HG03175 (cell line): ENCODE measurements around the gene CCDC18.
"Not testable (repeated sequence)": the region's sequence is repeated elsewhere in the genome, so short reads cannot be mapped to it uniquely, and the experiment has no call there.

Experiments
- ATAC-seq: cut with Tn5 transposase; IDR thresholded peaks from one replicate; pipeline ENCODE4 v1.9.1; 2021; ENCODE audit warnings: mild to moderate bottlenecking, moderate library complexity; ENCODE audit not compliant: unreplicated experiment

The CCDC18 gene

DNA sequence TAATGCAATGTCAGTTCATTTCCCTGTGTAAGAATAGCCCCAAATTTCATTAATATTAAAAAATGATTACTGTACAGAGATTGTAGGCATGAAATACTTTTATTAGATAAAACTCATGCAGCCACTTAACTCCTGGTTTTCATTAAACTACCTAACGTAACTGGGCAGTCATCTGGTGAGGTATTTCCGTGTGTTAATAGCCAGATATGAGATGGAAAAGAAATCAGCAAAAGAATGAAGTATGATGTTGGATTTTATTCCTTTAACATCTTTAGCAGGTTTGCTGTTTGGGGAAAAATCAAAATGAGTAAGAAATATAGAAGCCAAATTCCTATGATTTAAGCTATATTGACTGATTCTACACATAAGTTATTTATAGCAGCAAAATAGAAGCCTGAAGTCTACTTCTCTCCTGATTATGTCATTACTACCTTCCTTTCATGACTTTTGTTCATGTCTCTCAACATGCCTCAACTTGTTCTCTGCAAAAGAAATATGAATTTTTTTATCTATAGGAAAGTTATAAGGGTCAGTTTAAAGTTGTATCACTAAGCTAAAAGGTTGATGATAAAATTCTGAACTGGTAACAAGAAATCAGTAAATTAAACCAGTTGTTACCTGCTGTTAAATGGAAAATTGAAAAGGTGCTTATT lies 42.6 kb downstream of the CCDC18 start:
- no peak for ATAC-seq

DNA sequence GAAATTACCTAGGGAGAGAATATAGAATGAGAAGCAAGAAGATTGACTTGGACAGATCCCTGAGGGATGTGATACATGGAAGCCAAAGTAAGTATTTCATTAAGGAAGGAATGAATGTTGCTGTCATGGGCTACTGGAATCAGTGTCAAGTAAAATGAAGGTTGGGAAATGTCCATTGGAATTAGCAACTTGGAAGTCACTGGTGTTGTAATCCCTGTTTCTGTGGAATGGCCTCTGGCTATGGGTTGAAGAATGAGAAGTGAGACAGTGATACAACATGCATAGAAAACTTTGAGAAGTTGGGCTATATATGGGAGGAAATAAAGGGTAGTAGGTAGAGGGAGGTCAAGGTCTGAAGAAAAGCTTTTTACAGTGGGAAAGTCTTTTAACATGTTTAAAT lies 54.7 kb downstream of the CCDC18 start:
- no peak for ATAC-seq

DNA sequence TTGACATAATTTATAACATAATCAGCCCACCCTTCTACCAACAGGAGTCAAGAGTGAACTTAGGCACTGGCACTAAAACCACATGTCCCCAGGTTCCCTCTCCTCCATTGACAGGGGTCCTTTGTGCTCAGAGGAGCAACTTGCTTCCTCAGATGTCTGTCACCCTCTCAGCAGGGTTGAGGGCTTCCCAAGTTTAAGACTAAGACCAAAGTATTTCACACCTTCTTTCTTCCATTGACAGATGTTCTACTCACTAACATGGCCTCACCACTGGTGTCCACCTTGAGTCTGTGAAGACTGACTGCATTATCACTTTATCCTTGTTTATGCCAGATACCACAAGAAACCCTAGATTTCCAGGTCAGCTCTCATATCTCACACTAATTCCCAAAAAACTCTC lies 56.5 kb downstream of the CCDC18 start:
- no peak for ATAC-seq

DNA sequence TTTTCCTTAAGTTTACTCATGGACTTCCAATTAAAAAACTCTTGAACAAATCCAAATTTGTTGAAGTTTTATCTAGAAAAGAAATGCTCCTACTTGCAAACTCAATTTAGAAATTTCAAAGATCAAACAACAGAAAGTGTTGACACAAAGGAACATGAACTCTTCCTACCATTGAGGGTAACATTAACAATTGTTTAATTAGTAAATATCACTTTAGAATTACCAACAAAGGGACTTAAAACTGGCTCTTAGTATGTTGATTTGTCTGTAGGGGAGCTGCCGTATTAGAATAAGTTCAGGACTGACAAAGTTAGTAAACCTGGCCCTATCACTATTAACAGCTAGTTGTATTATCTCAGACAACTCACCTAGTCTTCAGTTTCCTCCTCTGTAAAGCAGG lies 57.9 kb downstream of the CCDC18 start:
- ATAC-seq, result no peak

DNA sequence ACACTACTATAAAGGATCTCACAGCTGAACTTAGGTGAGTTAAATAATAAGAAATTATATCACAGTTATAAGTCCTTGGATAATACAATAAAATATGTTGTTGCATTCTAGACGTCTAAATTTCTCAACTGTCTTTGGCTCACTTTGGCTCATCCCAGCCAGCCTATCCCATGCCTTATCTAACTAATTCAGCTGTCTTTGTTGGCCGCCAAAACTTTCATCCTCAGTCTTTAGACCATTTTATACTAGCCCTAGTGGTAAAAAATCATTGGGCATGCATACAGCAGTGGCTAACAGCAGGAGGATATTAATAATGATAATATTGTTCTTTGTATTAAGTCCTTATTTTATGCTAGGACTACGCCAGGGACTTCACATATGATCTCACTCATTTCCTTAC lies 59.3 kb downstream of the CCDC18 start:
- ATAC-seq, result no peak

DNA sequence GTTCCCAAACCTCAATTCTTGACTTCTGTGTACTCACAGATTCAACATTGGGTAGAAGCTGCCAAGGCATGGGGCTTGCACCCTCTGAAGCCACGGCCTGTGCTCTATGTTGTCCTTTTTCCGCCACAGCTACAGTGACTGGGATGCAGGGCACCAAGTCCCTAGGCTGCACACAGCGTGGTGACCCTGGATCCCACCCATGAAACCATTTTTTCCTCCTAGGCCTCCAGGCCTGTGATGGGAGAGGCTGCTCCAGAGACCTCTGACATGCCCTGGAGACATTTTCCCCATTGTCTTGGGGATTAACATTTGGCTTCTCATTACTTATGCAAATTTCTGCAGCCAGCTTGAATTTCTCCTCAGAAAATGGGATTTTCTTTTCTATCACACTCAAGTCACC lies 62.7 kb downstream of the CCDC18 start:
- not testable (repeated sequence) for ATAC-seq

DNA sequence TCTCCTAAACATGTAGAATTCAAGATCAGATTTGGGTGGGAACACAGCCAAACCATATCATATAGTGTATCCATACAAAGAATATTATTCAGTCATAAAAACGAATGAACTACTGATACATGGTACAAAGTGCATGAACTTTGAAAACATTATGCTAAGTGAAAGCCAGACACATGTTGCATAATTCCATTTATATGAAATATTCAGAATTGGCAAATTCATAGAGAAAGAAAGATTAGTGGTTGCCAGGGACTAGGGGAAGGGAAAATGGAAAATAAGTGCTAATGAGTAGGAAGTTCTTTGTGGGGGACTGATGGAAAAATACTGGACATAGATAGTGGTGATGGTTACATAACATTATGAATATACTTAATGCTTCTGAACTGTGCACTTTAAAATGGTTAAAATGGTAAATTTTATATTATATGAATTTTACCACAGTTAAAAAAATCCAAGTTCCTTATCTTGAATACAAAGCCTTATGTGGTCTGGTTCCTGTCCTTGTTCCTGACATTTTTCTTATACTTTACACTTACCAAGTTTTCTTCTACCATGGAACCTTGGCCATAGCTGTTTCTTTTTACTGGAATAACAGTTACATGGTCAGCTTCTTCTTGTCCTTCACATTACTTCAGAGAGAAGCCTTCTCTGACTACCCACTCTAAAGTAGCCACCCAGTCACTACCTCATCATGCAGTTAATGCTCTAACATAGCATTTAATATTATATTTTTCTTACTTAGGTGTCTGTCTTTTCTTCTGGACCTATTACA lies 64.0 kb downstream of the CCDC18 start:
- no peak for ATAC-seq

DNA sequence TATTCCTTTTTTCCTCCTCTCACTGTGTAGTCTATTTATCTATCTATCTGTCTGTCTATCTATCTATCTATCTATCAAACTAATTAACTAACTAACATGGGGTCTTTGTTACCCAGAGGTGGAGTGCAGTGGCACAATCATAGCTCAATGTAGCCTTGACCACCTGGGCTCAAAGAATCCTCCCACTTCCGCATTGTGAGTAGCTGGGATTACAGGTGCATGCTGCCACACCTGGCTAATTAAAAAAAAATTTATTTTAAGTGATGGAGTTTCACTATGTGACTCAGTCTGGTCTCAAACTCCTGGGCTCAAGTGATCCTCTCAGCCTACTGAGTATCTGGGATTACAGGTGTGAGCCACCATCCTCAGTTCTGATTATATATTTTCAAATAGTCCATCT lies 71.4 kb downstream of the CCDC18 start:
- ATAC-seq, result no peak

DNA sequence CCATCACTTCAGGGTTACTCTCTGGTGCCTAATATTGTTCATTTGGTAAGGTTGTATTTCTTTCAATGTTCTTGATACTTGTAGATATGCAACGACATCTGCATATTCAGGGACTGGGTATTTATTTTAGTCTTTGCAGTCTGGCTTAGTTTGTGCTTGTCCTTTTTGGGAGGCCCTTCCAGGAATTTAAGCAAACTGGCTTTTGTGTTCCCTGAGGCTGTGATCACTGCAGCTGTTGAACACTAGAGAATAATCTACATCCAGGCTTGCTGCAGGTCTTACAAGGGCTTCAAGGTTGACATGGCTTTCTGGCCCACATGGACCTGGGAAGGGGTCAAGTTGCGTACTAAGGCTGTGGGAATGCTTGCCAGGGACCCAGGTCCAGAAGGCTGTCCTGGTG lies 72.1 kb downstream of the CCDC18 start:
- no peak for ATAC-seq

DNA sequence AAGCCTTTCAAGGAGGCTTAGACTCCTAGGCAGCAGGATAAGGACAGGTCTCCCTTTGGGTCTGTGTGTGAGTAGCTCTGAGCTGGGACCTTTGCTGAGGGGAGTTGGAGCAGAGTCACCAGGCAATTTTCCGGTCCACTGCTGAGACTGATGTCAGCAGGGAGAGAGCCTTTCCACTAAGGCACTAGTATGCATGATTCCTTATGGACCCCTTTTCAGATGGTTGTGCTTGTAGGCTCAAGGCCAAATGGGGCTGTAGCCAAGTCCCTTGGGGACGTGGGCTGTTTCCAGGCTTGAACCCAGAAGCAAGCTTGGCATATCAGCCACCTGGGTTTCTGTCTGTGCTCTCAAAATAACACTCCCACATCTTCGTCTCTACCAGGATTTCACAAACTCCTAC lies 73.0 kb downstream of the CCDC18 start:
- ATAC-seq, result no peak

DNA sequence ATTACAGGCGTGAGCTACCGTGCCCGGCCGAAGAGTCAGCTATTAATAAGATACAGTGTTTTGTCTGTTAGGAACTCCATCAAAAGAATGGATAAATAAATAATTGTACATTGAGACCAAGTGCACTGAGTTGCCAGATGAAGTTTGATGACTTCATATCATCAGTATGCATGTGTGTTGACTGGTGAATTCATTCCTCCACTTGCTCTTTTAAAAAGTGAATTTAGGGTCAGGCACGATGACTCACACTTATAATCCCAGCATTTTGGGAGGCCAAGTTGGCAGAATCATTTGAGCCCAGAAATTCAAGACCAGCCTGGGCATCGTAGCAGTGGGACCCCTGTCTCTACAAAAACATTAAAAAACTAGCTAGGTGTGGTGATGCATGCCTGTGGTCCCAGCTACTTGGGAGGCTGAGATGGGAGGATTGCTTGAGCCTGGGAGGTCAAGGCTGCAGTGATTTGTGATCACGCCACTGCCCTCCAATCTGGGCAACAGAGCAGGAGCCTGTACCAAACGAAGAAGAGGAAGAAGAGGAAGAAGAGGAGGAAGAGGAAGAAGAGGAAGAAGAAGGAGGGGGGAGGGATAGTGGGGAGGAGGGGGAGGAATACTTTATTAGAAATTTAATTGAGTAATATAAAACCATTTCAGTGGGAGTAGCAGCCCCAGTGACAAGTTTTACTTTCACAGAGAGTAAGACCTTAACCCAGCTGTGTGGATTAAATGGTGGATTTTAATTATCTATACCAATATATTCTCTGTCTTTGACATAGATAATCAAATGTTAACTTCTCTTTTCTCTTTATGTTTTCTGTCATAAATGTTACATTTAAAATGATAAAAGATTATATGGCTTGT lies 74.9 kb downstream of the CCDC18 start:
- ATAC-seq, result no peak

DNA sequence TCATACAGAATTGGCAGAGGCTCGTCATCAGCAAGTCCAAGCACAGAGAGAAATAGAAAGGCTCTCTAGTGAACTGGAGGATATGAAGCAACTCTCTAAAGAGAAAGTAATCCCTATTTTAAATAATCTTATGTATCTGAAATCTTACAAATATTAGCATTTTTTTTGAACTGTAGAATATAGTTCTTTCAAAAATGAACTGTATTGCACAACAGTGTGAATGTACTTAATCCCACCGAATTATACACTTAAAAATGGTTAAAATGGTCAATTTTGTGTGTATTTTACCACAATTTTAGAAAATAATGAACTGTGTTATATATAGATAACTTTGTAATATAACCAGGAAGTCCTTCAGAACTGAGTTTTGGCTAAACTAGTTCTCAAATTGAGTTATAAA lies 75.9 kb downstream of the CCDC18 start:
- no peak for ATAC-seq

DNA sequence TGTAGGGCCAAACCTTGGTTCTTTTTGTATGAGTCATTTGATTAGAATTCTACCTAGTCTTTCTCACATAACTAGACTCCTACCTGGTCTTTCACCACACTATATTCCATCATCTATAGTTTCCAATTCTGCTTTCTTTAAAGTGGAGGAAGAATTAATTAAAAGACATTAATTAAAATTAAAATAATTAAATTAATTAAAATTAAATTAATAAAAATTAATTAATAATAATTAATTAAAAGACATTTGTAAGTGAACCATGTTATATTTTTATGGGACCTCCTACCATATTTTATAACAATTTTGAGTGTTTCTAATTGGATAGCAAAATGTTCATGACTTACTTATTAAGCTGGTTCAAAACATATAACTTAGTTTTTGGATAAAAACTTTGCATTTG lies 77.4 kb downstream of the CCDC18 start:
- ATAC-seq, result no peak

DNA sequence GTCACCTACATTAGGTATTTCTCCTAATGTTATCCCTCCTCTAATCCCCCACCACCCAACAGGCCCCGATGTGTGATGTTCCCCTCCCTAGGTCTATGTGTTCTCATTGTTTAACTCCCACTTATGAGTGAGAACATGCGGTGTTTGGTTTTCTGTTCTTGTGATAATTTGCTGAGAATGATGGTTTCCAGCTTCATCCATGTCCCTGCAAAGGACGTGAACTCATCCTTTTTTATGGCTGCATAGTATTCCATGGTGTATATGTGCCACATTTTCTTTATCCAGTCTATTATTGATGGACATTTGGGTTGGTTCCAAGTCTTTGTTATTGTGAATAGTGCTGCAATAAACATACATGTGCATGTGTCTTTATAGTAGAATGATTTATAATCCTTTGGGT lies 80.2 kb downstream of the CCDC18 start:
- not testable (repeated sequence) for ATAC-seq

DNA sequence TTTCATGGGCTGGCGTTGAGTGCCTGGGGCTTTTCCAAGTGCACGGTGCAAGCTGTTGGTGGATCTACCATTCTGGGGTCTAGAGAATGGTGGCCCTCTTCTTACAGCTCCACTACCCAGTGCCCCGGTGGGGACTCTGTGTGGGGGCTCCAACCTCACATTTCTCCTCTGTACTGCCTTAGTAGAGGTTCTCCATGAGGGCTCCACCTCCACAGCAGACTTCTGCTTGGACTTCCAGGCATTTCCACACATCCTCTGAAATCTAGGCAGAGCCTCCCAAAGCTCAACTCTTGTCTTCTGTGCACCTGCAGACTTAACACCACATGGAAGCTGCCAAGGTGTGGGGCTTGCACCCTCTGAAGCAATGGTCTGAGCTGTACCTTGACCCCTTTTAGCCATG lies 82.1 kb downstream of the CCDC18 start:
- ATAC-seq, result no peak

DNA sequence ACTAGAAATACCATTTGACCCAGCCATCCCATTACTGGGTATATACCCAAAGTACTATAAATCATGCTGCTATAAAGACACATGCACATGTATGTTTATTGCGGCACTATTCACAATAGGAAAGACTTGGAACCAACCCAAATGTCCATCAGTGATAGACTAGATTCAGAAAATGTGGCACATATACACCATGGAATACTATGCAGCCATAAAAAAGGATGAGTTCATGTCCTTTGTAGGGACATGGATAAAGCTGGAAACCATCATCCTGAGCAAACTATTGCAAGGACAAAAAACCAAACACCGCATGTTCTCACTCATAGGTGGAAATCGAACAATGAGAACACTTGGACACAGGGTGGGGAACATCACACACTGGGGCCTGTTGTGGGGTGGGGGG lies 88.4 kb downstream of the CCDC18 start:
- not testable (repeated sequence) for ATAC-seq

DNA sequence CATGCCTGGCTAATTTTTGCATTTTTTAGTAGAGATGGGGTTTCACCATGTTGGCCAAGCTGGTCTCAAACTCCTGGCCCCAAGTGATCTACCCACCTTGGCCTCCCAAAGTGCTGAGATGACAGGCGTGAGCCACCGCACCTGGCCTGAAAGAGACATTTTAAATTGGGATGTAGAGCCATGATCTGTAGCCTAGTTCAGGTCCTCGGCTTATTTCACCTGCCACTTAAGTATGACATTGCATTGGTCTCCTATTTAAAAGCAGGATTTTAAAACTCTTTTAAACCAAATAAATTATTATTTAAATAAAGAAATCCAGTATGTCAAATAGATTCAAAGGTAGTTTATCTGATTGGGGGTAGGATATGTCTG lies 94.7 kb downstream of the CCDC18 start:
- not testable (repeated sequence) for ATAC-seq

DNA sequence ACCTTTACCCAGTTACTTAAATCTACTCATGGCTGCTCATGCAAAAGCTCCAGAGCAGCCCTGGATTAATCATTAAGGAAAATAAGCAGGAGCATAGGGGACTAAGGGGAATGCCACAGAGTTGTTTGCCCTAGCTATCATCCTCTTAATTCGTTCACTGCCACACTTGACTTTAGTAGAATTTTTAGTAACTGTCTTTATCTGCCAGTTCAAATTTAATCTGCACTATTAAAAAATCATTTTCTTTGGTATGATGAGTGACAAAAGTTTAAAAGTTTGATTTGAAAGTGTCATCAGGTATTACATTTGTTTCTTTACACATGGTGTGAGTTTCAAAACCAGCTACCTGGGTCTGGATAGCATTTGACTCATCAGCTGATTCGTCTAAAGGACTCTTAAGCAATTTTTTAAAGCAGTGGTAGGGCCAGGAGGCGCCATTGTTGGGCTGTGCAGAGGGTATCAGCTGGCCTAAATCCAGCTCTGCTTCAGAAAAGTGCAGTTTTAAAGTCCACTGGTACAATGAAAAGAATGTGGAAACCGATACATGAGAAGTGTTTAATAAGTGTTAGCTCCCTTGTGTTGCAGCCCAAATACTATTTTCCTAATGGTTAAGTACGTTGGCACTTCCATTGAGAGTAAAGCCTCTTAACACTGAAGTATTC lies 95.2 kb downstream of the CCDC18 start:
- no peak for ATAC-seq

DNA sequence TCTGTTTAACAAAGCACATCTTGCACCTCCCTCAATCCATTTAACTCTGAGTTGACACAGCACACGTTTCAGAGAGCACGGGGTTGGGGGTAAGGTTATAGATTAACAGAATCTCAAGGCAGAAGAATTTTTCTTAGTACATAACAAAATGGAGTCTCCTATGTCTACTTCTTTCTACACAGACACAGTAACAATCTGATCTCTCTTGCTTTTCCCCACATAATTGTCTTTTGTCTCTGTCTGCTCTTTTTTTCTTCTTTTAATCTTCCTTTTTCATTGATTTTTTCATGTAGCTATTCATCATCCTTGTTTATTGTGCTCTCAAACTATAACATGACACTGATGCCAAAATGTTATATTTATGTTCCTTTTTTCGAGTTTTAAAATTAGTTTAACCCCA lies 97.0 kb downstream of the CCDC18 start:
- not testable (repeated sequence) for ATAC-seq

DNA sequence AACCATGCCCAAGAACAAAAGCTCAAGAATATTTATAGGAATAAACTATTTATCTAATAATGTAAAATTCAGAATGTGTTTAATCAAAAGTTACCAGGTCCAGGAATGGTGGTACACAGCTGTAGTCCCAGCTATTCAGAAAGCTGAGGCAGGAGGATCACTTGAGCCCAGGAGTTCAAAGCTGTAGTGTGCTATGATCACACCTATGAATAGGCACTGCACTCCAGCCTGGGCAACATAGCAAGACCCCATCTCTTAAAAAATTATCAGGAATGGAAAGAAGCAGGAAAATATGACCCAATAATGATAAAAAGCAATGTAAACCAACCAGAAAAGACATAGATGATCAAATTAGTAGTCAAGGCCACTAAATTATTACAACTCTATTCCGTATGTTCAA lies 103.0 kb downstream of the CCDC18 start:
- no peak for ATAC-seq

DNA sequence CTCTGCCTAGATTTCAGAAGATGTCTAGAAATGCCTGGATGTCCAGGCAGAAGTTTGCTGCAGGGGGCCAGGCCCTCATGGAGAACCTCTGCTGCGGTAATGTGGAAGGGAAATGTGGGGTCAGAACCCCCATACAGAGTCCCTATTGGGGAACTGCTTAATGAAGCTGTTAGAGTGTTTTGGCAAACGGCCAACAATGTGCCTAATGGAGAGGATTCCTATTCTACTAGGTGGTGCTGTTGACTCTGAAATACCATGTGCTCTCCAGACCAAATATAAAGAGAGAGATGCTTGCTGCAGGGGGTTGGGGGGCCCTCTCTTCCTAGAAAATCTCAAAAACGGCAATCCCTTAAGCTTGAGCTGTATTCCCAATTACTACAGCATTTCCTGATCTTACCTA lies 108.0 kb downstream of the CCDC18 start:
- no peak for ATAC-seq
